22Rv1 (cell line): Measurements from ENCODE around the gene BZW1.

ENCODE experiments used
- H3K27ac ChIP-seq: fragments of 450-650 bp; 2 replicates; pipeline ENCODE4 v1.5.1; 2017
- CTCF ChIP-seq: fragments of 450-650 bp; IDR thresholded peaks from 2 replicates; pipeline ENCODE4 v1.5.1; 2017; ENCODE audit warnings: mild to moderate bottlenecking
- ZFX ChIP-seq: fragments of 450-650 bp; IDR thresholded peaks from 2 replicates; pipeline ENCODE4 v1.6.1; 2017; ENCODE audit warnings: antibody characterized with exemption, borderline replicate concordance

Gene BZW1

GRCh38 chr2:200772620-200773019 lies 39.1 kb upstream of the BZW1 start:
- H3K27ac ChIP-seq: no peak overlapping the region
- TF ChIP-seq ZFX: no peak
- TF ChIP-seq CTCF: no peak

- TF ChIP-seq ZFX (no peak), CTCF (no peak)
- H3K27ac ChIP-seq: no peak overlapping the region
Observed at GRCh38 chr2:200773083-200773482, 38.6 kb upstream of the BZW1 start.

- H3K27ac ChIP-seq: no peak overlapping the region
- TF ChIP-seq CTCF: no peak
- TF ChIP-seq ZFX: no peak
Observed at GRCh38 chr2:200774920-200775319, 36.8 kb upstream of the BZW1 start.

- no peak for TF ChIP-seq ZFX
- no peak for TF ChIP-seq CTCF
- H3K27ac ChIP-seq: peak overlapping the region; percentile 60
Observed at GRCh38 chr2:200777275-200777674, 34.4 kb upstream of the BZW1 start.

GRCh38 chr2:200778038-200778437 lies 33.7 kb upstream of the BZW1 start:
- peak overlapping the region; percentile 60 for H3K27ac ChIP-seq
- TF ChIP-seq CTCF: no peak
- TF ChIP-seq ZFX: no peak

- H3K27ac ChIP-seq: no peak overlapping the region
- TF ChIP-seq CTCF (no peak), ZFX (no peak)
Observed at GRCh38 chr2:200779214-200779613, 32.5 kb upstream of the BZW1 start.

- H3K27ac ChIP-seq: no peak overlapping the region
- TF ChIP-seq CTCF (no peak), ZFX (no peak)
Observed at GRCh38 chr2:200781616-200782015, 30.1 kb upstream of the BZW1 start.
